Mesodermal cell (in vitro differentiated cells): ENCODE data around the gene CTTN.
"Not testable (repeated sequence)": the region's sequence is repeated elsewhere in the genome, so short reads cannot be mapped to it uniquely, and the experiment has no call there.

Source experiments
- H3K27ac ChIP-seq: 2 replicates; pipeline ENCODE4 v1.7.0; 2013; ENCODE audit warnings: mild to moderate bottlenecking, low read depth, low read length, moderate library complexity; ENCODE audit not compliant: severe bottlenecking
- H3K36me3 ChIP-seq: 2 replicates; pipeline ENCODE4 v1.7.1; 2013; ENCODE audit warnings: mild to moderate bottlenecking, low read length, moderate library complexity; ENCODE audit not compliant: control insufficient read depth, insufficient read depth
- H3K4me1 ChIP-seq: one replicate; pipeline ENCODE4 v1.7.1; 2013; ENCODE audit warnings: mild to moderate bottlenecking, low read length; ENCODE audit not compliant: insufficient read depth, control insufficient read depth, poor library complexity, severe bottlenecking
- H3K4me3 ChIP-seq: 2 replicates; pipeline ENCODE4 v1.7.0; 2013; ENCODE audit warnings: low read length, control low read depth, mild to moderate bottlenecking; ENCODE audit not compliant: insufficient read depth, poor library complexity, severe bottlenecking; ENCODE audit errors: extremely low read depth
- H3K9me3 ChIP-seq: 2 replicates; pipeline ENCODE4 v1.7.1; 2013; ENCODE audit warnings: mild to moderate bottlenecking, low read length, moderate library complexity; ENCODE audit not compliant: control insufficient read depth
- WGBS, 2 experiments: methylation state at CpG; one replicate each; pipeline ENCODE4 v1.1.5; 2013; ENCODE audit warnings: missing lambda C conversion rate in 2 of 2; ENCODE audit not compliant: insufficient coverage in 2 of 2; 5-methylcytosine and 5-hydroxymethylcytosine counted together

Gene CTTN

GRCh38 chr11:70398834-70399680 is 728 bp downstream of the CTTN start:
- Histone ChIP-seq H3K36me3 (peaks cover 51% of the 10 kb centered on the region), H3K27ac (peak overlapping the region; percentile 87), H3K4me1 (peaks cover 18% of the 10 kb centered on the region), H3K9me3 (no peaks in the 10 kb centered on the region), H3K4me3 (peak overlapping the region; percentile 93)
- WGBS, 2 experiments, result 2 to 3% methylated on average over 35 to 36 of the region's 42 CpGs

DNA sequence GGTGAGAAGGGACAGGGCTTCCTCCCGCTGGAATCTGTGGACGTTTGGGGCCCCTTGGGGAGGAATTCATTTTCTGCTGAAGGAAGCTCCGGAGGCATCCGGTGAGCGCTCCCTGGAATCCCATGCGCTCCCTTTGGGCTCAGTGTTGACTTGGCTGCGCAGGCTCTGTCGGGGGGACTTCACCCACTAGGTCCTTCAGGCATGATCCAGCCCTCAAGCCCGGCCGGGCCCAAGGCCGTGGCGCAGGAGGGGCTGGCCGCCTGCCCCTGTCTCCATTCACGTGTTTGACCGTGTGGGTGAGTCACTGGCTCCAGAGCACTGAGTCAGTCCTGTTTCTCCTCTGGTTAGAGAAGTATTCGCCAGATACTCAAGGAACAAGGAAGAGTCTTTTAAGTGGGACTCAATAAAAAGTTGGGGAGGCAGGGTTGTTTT is 1.4 kb downstream of the CTTN start:
- Histone ChIP-seq H3K4me3 (peak overlapping the region; percentile 93), H3K4me1 (peaks cover 23% of the 10 kb centered on the region), H3K9me3 (no peaks in the 10 kb centered on the region), H3K27ac (peak overlapping the region; percentile 87), H3K36me3 (peaks cover 51% of the 10 kb centered on the region)
- WGBS, 2 experiments, result 7 to 9% methylated on average over 13 of the region's 16 CpGs

GRCh38 chr11:70400643-70401042 is 2.3 kb downstream of the CTTN start:
- peaks cover 26% of the 10 kb centered on the region for H3K4me1 ChIP-seq
- peak overlapping the region; percentile 87 for H3K27ac ChIP-seq
- peaks cover 52% of the 10 kb centered on the region for H3K36me3 ChIP-seq
- 95 to 100% methylated on average over 3 to 6 of the region's 8 CpGs for WGBS, 2 experiments
- H3K4me3 ChIP-seq, result peak overlapping the region; percentile 93
- no peaks in the 10 kb centered on the region for H3K9me3 ChIP-seq

DNA sequence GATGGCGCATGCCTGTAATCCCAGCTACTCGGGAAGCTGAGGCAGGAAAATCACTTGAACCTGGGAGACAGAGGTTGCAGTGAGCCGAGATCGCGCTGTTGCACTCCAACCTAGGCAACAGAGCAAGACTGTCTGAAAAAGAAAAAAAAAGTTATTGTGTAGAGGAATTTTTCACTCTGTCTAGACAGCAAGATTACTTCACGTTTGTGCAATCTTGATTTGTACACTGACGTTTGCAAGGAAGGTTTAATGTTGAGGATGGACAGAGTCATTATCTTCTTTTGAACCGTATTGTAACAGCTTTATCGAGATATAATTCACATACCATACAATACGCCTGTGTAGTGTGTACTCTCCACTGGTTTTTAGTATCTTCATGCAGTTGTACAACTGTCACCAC is 3.7 kb downstream of the CTTN start:
- 87 to 93% methylated on average over 8 to 9 of the region's 10 CpGs for WGBS, 2 experiments
- no peak overlapping the region for H3K27ac ChIP-seq
- no peaks in the 10 kb centered on the region for H3K9me3 ChIP-seq
- peaks cover 26% of the 10 kb centered on the region for H3K4me1 ChIP-seq
- peaks cover 62% of the 10 kb centered on the region for H3K36me3 ChIP-seq
- H3K4me3 ChIP-seq, result no peak overlapping the region

DNA sequence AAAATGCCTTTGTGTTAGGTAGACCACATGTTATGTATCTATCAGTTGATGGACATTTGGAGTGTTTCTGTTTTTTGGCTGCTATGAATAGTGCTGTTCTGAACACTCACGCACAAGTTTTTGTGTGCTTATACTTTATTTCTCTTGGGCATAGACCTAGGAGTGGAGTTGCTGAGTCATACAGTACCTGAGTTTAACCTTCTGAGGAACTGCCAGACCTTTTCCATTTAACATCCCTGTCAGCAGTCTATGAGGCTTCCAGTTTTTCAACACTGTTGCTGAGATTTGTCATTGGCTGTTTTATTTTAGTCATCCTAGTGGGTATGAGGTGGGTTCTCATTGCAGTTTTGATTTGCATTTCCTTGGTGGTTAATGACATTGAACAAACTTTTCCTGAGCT is 4.4 kb downstream of the CTTN start:
- H3K4me1 ChIP-seq, result peaks cover 26% of the 10 kb centered on the region
- no peak overlapping the region for H3K27ac ChIP-seq
- H3K36me3 ChIP-seq, result peaks cover 69% of the 10 kb centered on the region
- WGBS, 2 experiments, result 44 to 60% methylated on average over 1 of the region's 1 CpG
- no peak overlapping the region for H3K4me3 ChIP-seq
- H3K9me3 ChIP-seq, result no peaks in the 10 kb centered on the region

- no peaks in the 10 kb centered on the region for H3K9me3 ChIP-seq
- WGBS, 2 experiments, result 91 to 100% methylated on average over 6 to 9 of the region's 11 CpGs
- H3K4me1 ChIP-seq, result peaks cover 30% of the 10 kb centered on the region
- no peak overlapping the region for H3K4me3 ChIP-seq
- H3K36me3 ChIP-seq, result peaks cover 84% of the 10 kb centered on the region
- H3K27ac ChIP-seq, result peak overlapping the region; percentile 36
These were observed 5.9 kb downstream of the CTTN start for GRCh38 chr11:70404244-70404643.

- H3K36me3 ChIP-seq, result peaks cover 90% of the 10 kb centered on the region
- H3K4me1 ChIP-seq, result peaks cover 19% of the 10 kb centered on the region
- WGBS, 2 experiments, result 95 to 96% methylated on average over 15 to 20 of the region's 20 CpGs
- no peaks in the 10 kb centered on the region for H3K9me3 ChIP-seq
- no peak overlapping the region for H3K4me3 ChIP-seq
- H3K27ac ChIP-seq, result no peak overlapping the region
These were observed 7.5 kb downstream of the CTTN start for GRCh38 chr11:70405679-70406395.

- H3K27ac ChIP-seq, result no peak overlapping the region
- no peak overlapping the region for H3K4me3 ChIP-seq
- WGBS, 2 experiments, result 86 to 87% methylated on average over 13 of the region's 13 CpGs
- H3K36me3 ChIP-seq, result peaks cover 93% of the 10 kb centered on the region
- peaks cover 16% of the 10 kb centered on the region for H3K4me1 ChIP-seq
- no peaks in the 10 kb centered on the region for H3K9me3 ChIP-seq
These were observed 8.8 kb downstream of the CTTN start for GRCh38 chr11:70407121-70407520.

- 83 to 100% methylated on average over 1 to 3 of the region's 6 CpGs for WGBS, 2 experiments
- no peak overlapping the region for H3K27ac ChIP-seq
- H3K9me3 ChIP-seq, result no peaks in the 10 kb centered on the region
- peaks cover 93% of the 10 kb centered on the region for H3K36me3 ChIP-seq
- peaks cover 16% of the 10 kb centered on the region for H3K4me1 ChIP-seq
- no peak overlapping the region for H3K4me3 ChIP-seq
These were observed 9.5 kb downstream of the CTTN start for GRCh38 chr11:70407814-70408213.

GRCh38 chr11:70408326-70408725 is 10.0 kb downstream of the CTTN start:
- Histone ChIP-seq H3K36me3 (peaks cover 97% of the 10 kb centered on the region), H3K4me1 (peaks cover 16% of the 10 kb centered on the region)
- not testable (repeated sequence) for H3K9me3 ChIP-seq, H3K4me3 ChIP-seq, H3K27ac ChIP-seq
- WGBS, 2 experiments, result 83 to 100% methylated on average over 3 of the region's 4 CpGs

- Histone ChIP-seq H3K9me3 (no peaks in the 10 kb centered on the region), H3K36me3 (peaks cover 95% of the 10 kb centered on the region), H3K4me3 (no peak overlapping the region), H3K27ac (no peak overlapping the region), H3K4me1 (peaks cover 8% of the 10 kb centered on the region)
- 96 to 99% methylated on average over 9 to 10 of the region's 10 CpGs for WGBS, 2 experiments
These were observed 11.1 kb downstream of the CTTN start for GRCh38 chr11:70409437-70409836.
